Type B pancreatic cell (in vitro differentiated cells): ENCODE data around the gene C10orf90. TPM values are rescaled to one million over a fixed set of nuclear protein-coding genes. Genes with fewer than 3 reads are reported as not detected.

Source experiments
- DNase-seq: peaks from one replicate; pipeline ENCODE4 v3.0.0; 2021; ENCODE audit warnings: mixed read lengths; ENCODE audit not compliant: unreplicated experiment; ENCODE audit errors: extremely low spot score
- H3K27ac Mint-ChIP-seq: 2 replicates; pipeline ENCODE4 v1.8.0; 2021; ENCODE audit warnings: mild to moderate bottlenecking, mixed read lengths
- H3K27me3 Mint-ChIP-seq: 2 replicates; pipeline ENCODE4 v1.8.0; 2021; ENCODE audit warnings: mixed read lengths
- H3K36me3 Mint-ChIP-seq: 2 replicates; pipeline ENCODE4 v1.8.0; 2021; ENCODE audit warnings: mixed read lengths
- H3K4me1 Mint-ChIP-seq: one replicate; pipeline ENCODE4 v1.8.0; 2021; ENCODE audit warnings: mixed read lengths; ENCODE audit not compliant: unreplicated experiment
- H3K4me3 Mint-ChIP-seq: 2 replicates; pipeline ENCODE4 v1.8.0; 2021; ENCODE audit warnings: mild to moderate bottlenecking, mixed read lengths
- H3K9me3 Mint-ChIP-seq: 2 replicates; pipeline ENCODE4 v1.8.0; 2021; ENCODE audit warnings: mixed read lengths
- CTCF ChIP-seq: fragments of 200-600 bp; sonication (generic); conservative IDR thresholded peaks from 2 replicates; pipeline ENCODE4 v1.5.0; 2021; ENCODE audit warnings: antibody characterized with exemption, mild to moderate bottlenecking
- total RNA-seq: library from RNA; stranded (reverse); gene quantifications from 2 replicates; pipeline ENCODE4 v1.2.1, GENCODE V29; 2021; ENCODE audit warnings: low replicate concordance

C10orf90 gene
- total RNA-seq, 1 donor from 2014 or later: 1.5 TPM

GRCh38 chr10:126474031-126474430, 196.5 kb downstream of the C10orf90 start:
- no peak overlapping the region for H3K4me3 Mint-ChIP-seq
- no peaks in the 10 kb centered on the region for H3K36me3 Mint-ChIP-seq
- no peaks in the 10 kb centered on the region for H3K9me3 Mint-ChIP-seq
- peaks cover 9% of the 10 kb centered on the region for H3K4me1 Mint-ChIP-seq
- peaks cover 9% of the 10 kb centered on the region for H3K27me3 Mint-ChIP-seq
- no peak overlapping the region for H3K27ac Mint-ChIP-seq
- no peak for DNase-seq
- TF ChIP-seq CTCF: no peak

- no peaks in the 10 kb centered on the region for H3K36me3 Mint-ChIP-seq
- H3K4me1 Mint-ChIP-seq: peaks cover 2% of the 10 kb centered on the region
- TF ChIP-seq CTCF: no peak
- H3K27ac Mint-ChIP-seq: no peak overlapping the region
- DNase-seq: no peak
- H3K4me3 Mint-ChIP-seq: no peak overlapping the region
- H3K27me3 Mint-ChIP-seq: peaks cover 15% of the 10 kb centered on the region
- no peaks in the 10 kb centered on the region for H3K9me3 Mint-ChIP-seq
Observed at GRCh38 chr10:126470991-126471390, 199.5 kb downstream of the C10orf90 start.

- H3K27ac Mint-ChIP-seq: no peak overlapping the region
- no peak for TF ChIP-seq CTCF
- no peaks in the 10 kb centered on the region for H3K36me3 Mint-ChIP-seq
- no peak overlapping the region for H3K4me3 Mint-ChIP-seq
- no peaks in the 10 kb centered on the region for H3K9me3 Mint-ChIP-seq
- peaks cover 15% of the 10 kb centered on the region for H3K27me3 Mint-ChIP-seq
- no peaks in the 10 kb centered on the region for H3K4me1 Mint-ChIP-seq
- DNase-seq: no peak
Observed at GRCh38 chr10:126469692-126470091, 200.8 kb downstream of the C10orf90 start.

- no peak for TF ChIP-seq CTCF
- Mint-ChIP-seq H3K27me3 (peaks cover 15% of the 10 kb centered on the region), H3K4me1 (no peaks in the 10 kb centered on the region), H3K9me3 (no peaks in the 10 kb centered on the region), H3K36me3 (no peaks in the 10 kb centered on the region), H3K4me3 (no peak overlapping the region), H3K27ac (no peak overlapping the region)
- no peak for DNase-seq
Observed at GRCh38 chr10:126468876-126469643, 201.4 kb downstream of the C10orf90 start.

GRCh38 chr10:126468467-126468866, 202.0 kb downstream of the C10orf90 start:
- Mint-ChIP-seq H3K36me3 (no peaks in the 10 kb centered on the region), H3K27me3 (peaks cover 15% of the 10 kb centered on the region), H3K4me3 (no peak overlapping the region), H3K4me1 (peaks cover under 1% of the 10 kb centered on the region), H3K27ac (no peak overlapping the region), H3K9me3 (no peaks in the 10 kb centered on the region)
- no peak for DNase-seq
- no peak for TF ChIP-seq CTCF
